PFSK-1 (cell line): Measurements from ENCODE around the gene PIGZ.

Experiments used
- FOXP2 ChIP-seq: optimal IDR thresholded peaks from 2 replicates; pipeline ENCODE3; 2011; ENCODE audit warnings: borderline replicate concordance, control low read depth, inconsistent platforms; ENCODE audit not compliant: insufficient read depth; ENCODE audit errors: extremely low read length, extremely low read depth
- POLR2AphosphoS5 ChIP-seq: IDR thresholded peaks from 2 replicates; pipeline ENCODE4 v1.6.1; 2012; ENCODE audit warnings: low read depth, mild to moderate bottlenecking, control low read depth, low read length, moderate library complexity
- SIN3A ChIP-seq: IDR thresholded peaks from 2 replicates; pipeline ENCODE4 v1.6.1; 2012; ENCODE audit warnings: mild to moderate bottlenecking, low read length, moderate library complexity, borderline replicate concordance; ENCODE audit not compliant: insufficient read depth
- TAF1 ChIP-seq: IDR thresholded peaks from 2 replicates; pipeline ENCODE4 v1.6.1; 2012; ENCODE audit warnings: low read length, control low read depth, borderline replicate concordance; ENCODE audit not compliant: insufficient read depth
- TF ChIP-seq, protein P1 (sequence below), 2 experiments: IDR thresholded peaks; 2 replicates each; pipeline versions ENCODE4 v1.6.1 to v1.8.0; 2011 to 2012; ENCODE audit warnings: low read depth in 2 of 2, low read length in 2 of 2, control low read depth in 1 of 2, inconsistent platforms in 1 of 2, mild to moderate bottlenecking in 1 of 2, moderate library complexity in 1 of 2; ENCODE audit not compliant: insufficient read depth in 1 of 2

The PIGZ gene

DNA sequence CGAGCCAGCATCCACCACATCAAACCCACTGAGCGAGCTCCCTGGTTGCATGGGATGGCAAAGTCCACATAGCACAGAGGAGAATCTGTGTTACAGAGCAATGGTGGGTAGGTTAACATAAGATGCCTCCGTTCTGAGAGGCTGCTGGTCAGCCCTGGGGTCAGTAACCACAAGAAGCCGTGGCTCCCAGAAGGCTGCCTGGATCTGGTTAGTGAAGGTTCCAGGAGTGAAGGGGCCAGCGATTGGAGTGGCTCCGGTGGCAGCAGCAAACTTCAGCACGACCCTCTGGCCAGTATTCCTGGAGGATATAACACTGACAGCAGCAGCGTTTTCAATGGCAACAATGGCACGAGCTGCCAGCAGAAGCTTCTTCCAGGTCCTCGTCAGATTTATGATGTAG is 18.4 kb upstream of the PIGZ start:
- TF ChIP-seq TAF1 (no peak), POLR2AphosphoS5 (no peak), FOXP2 (no peak), SIN3A (no peak)
- TF ChIP-seq, protein P1, sequence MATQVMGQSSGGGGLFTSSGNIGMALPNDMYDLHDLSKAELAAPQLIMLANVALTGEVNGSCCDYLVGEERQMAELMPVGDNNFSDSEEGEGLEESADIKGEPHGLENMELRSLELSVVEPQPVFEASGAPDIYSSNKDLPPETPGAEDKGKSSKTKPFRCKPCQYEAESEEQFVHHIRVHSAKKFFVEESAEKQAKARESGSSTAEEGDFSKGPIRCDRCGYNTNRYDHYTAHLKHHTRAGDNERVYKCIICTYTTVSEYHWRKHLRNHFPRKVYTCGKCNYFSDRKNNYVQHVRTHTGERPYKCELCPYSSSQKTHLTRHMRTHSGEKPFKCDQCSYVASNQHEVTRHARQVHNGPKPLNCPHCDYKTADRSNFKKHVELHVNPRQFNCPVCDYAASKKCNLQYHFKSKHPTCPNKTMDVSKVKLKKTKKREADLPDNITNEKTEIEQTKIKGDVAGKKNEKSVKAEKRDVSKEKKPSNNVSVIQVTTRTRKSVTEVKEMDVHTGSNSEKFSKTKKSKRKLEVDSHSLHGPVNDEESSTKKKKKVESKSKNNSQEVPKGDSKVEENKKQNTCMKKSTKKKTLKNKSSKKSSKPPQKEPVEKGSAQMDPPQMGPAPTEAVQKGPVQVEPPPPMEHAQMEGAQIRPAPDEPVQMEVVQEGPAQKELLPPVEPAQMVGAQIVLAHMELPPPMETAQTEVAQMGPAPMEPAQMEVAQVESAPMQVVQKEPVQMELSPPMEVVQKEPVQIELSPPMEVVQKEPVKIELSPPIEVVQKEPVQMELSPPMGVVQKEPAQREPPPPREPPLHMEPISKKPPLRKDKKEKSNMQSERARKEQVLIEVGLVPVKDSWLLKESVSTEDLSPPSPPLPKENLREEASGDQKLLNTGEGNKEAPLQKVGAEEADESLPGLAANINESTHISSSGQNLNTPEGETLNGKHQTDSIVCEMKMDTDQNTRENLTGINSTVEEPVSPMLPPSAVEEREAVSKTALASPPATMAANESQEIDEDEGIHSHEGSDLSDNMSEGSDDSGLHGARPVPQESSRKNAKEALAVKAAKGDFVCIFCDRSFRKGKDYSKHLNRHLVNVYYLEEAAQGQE (IDR thresholded peaks at IDR 0.05; ENCODE audit: insufficient read depth in 1 of 2, low read depth in 2 of 2, low read length in 2 of 2) = no peak

DNA sequence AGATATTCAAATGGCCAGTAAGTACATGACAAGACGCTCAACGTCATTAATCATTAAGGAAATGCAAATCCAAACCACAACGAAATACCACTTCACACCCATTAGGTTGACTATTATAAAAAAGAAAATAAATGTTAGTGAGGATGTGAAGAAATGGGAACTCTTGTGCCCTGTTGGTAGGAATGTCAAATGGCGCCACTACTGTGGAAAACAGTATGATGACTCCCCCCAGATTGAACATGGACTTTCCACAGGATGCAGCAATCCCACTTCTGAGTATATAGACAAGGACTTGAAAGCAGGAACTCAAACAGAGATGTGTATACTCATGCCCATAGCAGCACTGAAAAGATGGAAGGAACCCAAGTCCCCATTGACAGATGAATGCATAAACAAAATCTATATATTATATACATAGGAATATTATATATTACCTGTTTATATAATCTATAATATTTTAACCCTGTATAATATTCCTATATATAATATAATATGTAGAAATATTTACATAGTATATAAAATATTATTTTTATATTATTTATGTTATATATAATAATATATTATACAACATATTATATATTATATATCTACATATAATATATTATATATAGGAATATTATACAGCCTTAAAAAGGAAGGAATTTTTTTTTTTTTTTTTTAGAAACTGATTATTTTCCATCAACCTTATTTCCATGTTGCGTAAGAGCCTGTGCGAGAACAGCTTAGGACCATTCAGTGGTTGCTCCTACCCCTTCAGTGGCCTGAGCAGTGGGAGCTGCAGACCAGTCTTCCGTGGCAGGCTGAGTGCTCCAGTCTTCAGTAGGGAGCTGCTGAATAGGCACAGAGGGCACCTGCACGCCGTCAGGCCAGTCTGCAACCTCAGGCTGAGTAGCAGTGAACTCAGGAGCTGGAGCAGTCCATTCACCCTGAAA is 17.6 kb upstream of the PIGZ start:
- TF ChIP-seq POLR2AphosphoS5 (no peak), TAF1 (no peak), FOXP2 (no peak), SIN3A (no peak)
- TF ChIP-seq, protein P1 (IDR thresholded peaks at IDR 0.05; ENCODE audit: insufficient read depth in 1 of 2, low read depth in 2 of 2, low read length in 2 of 2) = no peak

DNA sequence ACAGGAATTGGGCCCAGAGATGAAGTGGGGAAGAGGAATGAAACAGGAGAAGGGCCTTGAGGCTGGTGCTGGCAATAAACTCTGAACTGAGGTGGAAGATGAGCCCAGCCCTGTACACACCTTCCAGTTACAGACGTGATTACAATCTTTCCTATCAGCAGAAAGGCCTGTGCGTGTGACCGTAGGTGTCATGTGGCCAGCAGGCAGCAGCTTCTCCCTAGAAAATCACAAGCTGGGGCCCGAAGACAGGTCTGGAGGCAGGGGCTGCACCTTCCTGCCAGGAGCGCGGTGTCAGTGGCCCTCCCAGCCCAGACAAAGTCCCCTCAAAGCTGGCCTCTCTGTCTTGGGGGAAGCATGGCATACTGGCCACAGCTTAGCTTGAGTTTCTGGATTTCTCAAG is 16.7 kb upstream of the PIGZ start:
- TF ChIP-seq TAF1 (no peak), SIN3A (no peak), FOXP2 (no peak), POLR2AphosphoS5 (no peak)
- TF ChIP-seq, protein P1 (IDR thresholded peaks at IDR 0.05; ENCODE audit: insufficient read depth in 1 of 2, low read depth in 2 of 2, low read length in 2 of 2) = no peak

DNA sequence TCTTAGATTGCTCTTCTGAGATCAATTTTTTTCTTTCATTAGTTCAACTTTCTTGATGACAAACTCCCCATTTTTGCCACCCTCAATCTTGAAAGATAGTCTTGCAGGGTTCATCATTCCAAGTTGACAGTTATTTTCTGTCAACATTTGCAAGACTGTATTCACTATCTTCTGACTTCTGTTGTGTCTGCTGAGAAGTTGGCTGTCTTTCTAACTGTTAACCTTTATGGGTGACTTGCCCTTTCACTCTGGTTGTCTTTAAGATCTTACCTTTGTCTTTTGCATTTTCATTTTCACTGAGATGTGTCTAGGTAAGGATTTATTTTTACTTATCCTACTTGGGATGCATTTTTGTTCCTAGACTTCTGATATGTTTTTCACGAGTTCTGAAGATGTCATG is 14.6 kb upstream of the PIGZ start:
- TF ChIP-seq SIN3A (no peak), FOXP2 (no peak), POLR2AphosphoS5 (no peak), TAF1 (no peak)
- TF ChIP-seq, protein P1 (IDR thresholded peaks at IDR 0.05; ENCODE audit: insufficient read depth in 1 of 2, low read depth in 2 of 2, low read length in 2 of 2) = no peak
